HG03175 (cell line): ENCODE results near the gene PRKN.

Experiments used
- ATAC-seq: cut with Tn5 transposase; IDR thresholded peaks from one replicate; pipeline ENCODE4 v1.9.1; 2021; ENCODE audit warnings: mild to moderate bottlenecking, moderate library complexity; ENCODE audit not compliant: unreplicated experiment

PRKN gene

DNA sequence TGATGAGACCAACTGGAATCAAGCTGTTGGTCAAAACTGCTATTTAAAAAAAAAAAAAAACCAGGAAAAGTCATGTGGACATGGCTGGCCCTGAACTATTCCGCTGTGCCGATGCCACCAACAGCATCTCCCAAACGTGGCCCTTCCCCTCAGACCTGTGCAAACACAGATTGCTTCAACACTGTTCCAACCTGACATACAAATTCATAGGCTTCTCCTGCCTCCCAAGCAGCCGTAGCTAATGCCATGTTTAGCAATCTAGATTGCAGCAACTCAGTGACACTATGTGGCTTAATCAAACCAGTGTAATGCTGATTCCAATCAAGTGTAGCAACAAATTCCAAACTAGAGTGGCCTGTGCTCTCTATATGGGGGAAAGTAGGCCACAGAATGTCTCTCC is 16.2 kb downstream of the PRKN start:
- ATAC-seq: no peak

DNA sequence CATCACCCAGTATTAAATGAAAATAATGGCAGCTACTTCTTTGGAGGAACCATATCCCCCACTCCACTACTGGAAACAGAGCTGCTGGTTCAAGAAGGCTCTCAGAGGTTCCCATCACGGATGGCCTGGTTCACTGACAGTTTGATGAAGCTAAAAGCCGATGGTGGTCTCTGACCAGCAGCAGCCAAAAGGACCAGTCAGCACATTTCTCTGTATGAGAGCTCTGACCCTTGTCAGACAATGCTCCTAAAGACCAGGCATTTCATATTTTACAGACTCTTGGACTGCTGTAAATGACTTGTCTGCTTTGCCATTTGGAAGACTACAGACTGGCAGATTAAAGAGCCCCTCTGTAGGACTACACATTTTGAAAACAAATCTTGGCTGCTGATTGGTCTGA is 16.6 kb downstream of the PRKN start:
- no peak for ATAC-seq

- ATAC-seq: no peak
Measured at GRCh38 chr6:162710419-162710818, 17.1 kb downstream of the PRKN start.

DNA sequence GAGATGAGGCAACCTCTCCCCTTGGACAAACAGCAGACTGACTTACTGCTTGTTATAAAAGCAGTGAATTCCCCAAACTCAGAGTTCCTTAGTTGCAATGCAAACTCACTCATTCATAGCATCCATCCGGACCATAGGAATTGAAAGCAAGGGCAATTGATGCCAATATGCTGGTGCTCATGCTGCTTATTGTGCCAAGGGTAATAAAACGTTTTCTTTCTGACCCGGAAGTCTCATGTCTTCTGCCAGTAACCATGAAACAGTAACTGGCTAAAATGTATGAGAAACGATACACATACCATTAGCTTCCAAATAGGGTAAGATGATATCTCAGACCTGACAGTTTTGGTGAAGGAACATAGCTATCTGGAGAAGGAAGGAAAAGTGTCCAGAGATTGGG is 18.1 kb downstream of the PRKN start:
- no peak for ATAC-seq

DNA sequence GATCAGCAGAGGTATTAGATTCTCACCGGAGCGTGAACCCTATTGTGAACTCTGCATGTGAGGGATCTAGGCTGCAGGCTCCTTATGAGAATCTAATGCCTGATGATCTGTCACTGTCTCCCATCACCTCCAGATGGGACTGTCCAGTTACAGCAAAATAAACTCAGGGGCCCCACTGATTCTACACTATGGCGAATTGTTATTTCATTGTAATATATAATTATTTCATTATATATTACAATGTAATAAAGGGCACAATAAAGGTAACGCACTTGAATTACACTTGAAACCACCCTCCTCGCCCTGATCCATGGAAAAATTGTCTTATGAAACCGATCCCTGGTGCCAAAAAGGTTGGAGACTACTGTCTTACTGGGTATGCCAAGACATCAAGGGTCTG is 18.6 kb downstream of the PRKN start:
- no peak for ATAC-seq

GRCh38 chr6:162706232-162706631 is 21.3 kb downstream of the PRKN start:
- ATAC-seq: no peak

GRCh38 chr6:162705736-162706135 is 21.8 kb downstream of the PRKN start:
- ATAC-seq: no peak

GRCh38 chr6:162704001-162704400 is 23.6 kb downstream of the PRKN start:
- ATAC-seq: no peak

GRCh38 chr6:162702446-162702845 is 25.1 kb downstream of the PRKN start:
- no peak for ATAC-seq

DNA sequence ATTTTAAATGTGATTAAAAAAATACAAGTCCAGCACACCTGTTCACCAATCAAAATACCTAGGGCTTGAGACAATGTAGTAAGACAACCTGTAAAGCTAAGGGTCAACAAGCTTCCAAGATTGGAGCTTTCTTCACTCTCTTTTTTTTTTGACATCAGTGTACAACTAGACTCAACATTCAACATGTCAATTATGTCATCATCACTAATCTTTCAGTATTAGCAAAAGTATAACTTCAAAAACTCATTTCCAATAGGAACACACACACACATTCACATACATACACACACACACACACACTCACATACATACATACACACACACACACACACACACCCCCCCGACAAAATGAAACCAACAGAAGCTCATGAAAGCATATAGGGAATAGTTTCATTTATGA is 26.0 kb downstream of the PRKN start:
- no peak for ATAC-seq

GRCh38 chr6:162700966-162701365 is 26.6 kb downstream of the PRKN start:
- ATAC-seq: no peak

- ATAC-seq: no peak
Measured at GRCh38 chr6:162699961-162700360, 27.6 kb downstream of the PRKN start.

DNA sequence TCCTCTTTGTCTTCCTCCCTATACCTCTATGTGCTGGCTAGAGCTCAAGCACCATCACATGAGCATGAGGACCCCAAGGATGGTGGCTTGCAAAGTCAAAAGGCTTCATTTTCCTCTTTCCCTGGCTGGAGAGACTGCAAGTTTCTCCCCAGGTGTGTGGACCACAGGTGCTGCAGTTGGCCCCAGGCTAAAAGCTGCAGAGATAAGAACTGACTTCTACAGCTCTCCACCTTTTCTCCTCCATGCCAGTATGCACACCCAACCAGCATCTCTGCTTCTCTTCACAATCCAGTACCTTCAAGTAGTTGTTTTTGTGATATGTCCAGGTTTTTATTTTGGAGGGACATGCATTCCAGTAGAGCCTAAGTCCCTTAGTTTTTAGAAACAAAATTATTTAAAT is 29.1 kb downstream of the PRKN start:
- ATAC-seq: no peak

GRCh38 chr6:162697872-162698403 is 29.6 kb downstream of the PRKN start:
- no peak for ATAC-seq

DNA sequence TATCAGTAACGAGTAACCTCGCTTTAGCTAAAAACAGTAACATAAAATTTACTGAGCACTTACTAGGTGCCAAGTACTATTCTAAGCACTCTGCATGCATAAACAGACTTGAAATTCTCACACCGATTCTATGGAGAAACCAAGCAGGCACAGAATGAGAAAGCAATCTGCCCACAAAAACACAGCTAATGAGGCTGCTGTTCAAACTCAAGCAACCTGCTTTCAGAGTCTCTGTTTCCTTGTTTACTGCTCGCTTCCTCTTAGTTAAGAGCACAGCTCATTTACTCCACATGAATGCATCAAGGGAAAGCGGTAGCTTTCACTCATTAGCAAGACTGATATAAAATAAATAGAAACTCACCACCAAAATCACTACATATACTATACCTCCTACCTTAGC is 37.4 kb downstream of the PRKN start:
- no peak for ATAC-seq

- ATAC-seq: no peak
Measured at GRCh38 chr6:162688751-162689345, 38.7 kb downstream of the PRKN start.

DNA sequence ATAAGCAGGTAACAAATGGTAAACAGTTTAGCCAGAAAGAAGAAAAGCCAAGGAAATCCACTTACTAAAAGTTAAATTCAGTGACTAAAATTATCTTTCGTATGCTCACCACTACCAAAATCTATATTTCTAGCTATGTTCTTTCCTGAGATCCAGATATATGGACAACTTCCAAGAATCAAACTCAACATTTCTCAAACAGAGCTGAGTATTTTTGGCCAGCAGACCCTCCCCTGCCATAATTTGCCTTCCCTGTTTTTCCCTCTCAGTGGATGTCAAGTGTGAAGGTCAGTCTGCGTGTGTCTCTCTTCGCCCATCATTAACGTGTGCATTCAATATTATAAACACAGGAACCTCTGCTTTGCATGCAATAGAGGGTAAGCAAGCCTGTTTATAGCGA is 42.0 kb downstream of the PRKN start:
- no peak for ATAC-seq

GRCh38 chr6:162684961-162685360 is 42.6 kb downstream of the PRKN start:
- ATAC-seq: no peak

GRCh38 chr6:162684052-162684451 is 43.5 kb downstream of the PRKN start:
- ATAC-seq: no peak

DNA sequence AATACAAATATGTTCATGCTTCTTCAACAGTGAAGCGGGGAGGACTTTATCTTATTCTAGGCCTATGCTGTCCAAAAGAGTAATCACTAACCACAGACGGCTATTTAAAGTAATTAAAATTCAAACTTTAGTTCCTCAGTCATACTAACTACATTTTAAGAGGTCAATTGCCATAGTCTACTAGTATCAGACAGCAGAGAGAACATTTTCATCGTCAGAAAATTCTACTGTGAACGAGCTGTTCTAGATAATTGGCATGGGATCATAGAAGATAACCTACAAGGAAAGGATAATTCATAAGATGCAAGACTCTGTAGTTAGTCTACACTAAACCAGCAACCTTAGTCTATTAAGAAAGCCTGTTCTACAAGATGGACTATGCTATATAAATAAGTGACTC is 44.4 kb downstream of the PRKN start:
- no peak for ATAC-seq

GRCh38 chr6:162681447-162681846 is 46.1 kb downstream of the PRKN start:
- no peak for ATAC-seq

- no peak for ATAC-seq
Measured at GRCh38 chr6:162680871-162681270, 46.7 kb downstream of the PRKN start.

DNA sequence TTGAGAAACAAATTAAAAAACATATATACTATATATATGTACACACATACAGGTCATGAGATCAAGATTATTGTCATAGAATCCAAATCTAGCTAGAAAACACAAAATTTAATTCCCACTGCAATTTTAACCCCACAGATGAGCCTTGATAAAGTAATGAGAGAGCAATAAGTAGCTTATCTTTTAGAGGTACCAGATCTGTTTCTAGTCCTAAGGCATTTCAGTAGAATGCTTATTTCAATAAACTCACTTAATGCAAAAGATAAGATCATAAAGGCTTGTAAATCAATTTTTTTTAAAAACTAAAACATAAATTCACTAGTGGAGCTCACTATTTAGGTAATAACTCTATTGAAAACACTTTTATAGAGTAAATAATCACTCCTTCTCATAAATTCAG is 47.2 kb downstream of the PRKN start:
- no peak for ATAC-seq
